Stimulated activated CD4-positive, alpha-beta T cell treated with anti-CD3 and anti-CD28 coated beads, TNF-alpha, amount 100 ng/mL, for 24 hours (primary cell): ENCODE data around the gene PRR23C.
"Not testable (repeated sequence)": the region's sequence is repeated elsewhere in the genome, so short reads cannot be mapped to it uniquely, and the experiment has no call there.

Source experiments
- DNase-seq, 3 experiments: peaks; one replicate each; pipeline ENCODE4 v3.0.0-alpha.2; 2020; ENCODE audit warnings: low read depth in 3 of 3

Gene PRR23C

DNA sequence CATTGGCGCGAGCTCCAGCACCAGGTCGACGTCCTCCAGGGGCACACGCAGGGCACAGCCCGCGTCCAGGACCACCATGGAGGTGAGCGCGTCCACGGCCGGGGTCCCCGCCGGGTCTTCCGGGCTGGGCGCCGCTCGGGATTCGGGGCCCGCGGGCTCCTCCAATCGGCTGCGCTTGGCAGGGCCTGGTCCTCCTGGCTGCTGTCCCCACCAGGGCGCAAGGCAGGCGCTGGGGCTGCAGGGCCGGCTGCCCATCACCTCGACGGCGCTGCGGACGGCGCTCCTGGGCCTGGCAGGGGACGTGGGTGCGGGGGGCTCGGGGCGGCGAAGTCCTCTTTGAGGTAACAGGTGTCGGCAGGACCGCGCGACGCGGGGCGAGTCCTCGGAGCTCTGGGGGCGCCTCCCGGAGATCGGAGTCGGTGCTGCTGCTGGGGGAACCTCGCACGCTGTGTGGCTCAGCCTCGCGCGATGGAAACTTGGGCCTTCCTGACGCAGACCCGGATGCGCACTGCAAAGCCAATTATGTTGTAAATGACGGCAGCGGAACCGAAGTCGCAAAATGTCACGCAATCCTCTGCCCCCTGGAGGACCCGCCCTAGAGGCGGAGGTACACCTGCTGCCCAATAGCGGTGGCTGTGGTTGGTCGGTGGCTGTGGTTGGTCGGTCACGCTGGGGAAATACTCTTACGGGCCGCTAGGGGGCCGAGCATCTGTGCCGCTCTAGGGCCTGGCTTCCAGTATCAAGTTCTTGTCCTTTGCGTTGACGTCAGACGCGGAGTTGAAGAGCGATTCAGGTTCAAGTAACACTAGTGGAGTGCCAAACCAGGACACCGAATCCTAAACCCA lies at the start of gene PRR23C:
TSS of gene PRR23C (minus strand) at position 527 of the 845 bp plus-strand sequence. CDS start at position 255, 272 bp downstream.
- DNase-seq = no peak

DNA sequence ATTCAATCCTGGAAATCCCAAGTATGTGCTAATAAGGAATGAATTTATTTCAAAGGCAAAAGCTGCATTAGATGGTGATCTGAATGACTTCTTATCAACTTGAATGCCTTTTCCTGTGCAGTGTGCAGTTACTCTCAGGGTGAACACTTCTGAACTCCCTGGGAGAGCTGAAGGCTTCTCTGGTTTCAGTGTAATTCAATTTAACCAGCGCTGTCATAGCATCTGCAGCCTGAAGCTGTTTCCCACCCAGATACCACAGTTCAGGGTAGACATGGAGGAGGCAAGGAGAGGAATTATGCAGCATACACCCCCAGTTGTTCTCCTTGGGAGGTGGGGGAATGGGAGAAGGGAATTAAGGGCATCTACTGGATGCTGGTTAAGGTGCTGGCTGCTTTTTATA lies 49.1 kb upstream of the PRR23C start:
- no peak for DNase-seq

- no peak for DNase-seq
These were observed 44.0 kb upstream of the PRR23C start for GRCh38 chr3:139088462-139089324.

DNA sequence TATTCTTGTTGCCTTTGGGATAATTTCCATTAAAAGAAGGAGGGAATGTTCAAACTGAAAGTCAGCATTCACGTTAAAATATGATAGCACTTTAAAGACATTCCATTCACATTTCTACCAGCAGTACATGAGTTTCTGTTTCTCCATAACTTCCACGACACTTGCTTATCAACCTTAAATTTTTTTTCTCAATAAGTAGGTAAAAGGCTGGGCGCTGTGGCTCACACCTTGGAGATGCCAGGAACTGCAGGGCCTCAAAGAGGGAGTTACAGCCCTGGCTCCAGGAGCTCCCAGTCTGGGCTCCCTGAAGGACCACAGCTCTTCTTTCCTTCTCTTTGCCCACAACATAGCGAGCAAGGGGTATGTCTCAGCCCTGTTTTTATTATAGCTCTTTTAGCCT lies 42.9 kb upstream of the PRR23C start:
- DNase-seq = no peak

GRCh38 chr3:139084176-139084575 lies 39.5 kb upstream of the PRR23C start:
- DNase-seq = no peak

DNA sequence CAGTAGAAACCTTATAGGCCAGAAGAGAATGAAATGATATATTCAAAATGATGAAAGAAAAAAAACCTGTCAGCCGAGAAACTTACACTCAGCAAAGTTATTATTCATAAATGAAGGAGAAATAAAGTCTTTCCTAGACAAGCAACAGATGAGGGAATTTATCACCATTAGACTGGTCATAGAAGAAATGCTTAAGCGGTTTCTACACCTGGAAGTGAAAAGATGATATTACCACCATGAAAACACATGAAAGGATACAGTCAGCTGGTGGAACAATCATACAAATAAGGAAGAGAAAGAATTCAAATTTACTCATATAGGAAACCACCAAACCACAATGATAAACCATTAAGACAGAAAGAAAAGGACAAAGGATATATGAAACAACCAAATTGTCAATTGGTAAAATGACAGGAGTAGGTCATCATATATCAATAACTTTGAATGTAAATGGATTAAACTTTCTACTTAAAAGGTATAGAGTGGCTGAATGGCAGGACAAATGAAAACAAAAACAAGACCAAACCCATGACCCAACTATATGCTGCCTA lies 29.9 kb upstream of the PRR23C start:
- DNase-seq = no peak

DNA sequence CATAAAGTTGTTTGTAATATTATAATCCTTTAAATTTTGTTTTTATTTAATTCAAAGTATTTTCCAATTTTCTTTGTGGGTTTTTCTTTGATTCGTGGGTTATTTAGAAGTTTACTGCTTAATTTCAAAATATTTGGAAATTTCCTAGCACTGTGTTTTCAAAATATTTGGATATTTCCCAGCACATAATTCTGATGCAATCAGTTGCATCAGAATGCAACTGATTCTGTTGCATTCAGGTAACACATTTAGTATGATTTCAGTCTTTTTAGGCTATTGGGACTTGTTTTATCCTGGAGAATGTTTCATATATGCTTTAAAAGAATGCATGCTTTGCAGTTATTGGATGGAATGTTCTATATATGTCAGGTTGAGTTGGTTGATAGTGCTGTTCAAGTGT lies 18.2 kb upstream of the PRR23C start:
- no peak for DNase-seq

DNA sequence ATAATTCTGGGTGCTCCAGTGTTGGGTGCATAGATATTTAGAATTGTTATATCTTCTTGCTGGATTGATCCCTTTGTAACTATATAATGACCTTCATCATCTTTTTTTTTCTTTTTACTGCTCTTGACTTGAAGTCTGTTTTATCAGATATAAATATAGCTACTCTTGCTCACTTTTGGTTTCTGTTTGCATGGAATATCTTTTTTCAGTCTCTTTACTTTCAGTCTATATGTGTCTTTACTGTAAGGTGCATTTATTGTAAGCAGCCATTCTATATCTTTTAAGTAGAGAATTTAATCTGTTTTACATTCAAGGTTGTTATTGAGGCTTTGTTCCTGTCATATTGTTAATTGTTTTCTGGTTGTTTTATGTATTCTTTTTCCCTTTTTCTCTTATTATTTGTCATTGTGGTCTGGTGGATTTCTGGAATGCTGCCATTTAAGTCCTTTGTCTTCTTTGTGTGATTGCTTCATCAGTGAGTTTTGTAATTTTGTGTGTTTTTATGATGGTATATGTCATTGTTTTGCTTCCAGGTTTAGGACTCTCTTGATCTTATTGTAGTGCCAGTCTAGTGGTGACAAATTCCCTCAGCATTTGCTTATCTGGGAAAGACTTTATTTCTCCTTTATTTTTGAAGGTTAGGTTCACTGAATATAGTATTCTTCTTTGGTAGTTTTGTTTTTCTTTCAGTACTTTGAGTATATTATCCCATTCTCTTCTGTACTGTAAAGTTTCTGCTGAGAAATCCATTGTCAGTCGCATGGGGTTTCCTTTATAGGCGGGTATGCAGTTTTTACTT lies 8.3 kb upstream of the PRR23C start:
- DNase-seq = no peak

- DNase-seq = no peak
These were observed 932 bp downstream of the PRR23C start for GRCh38 chr3:139043554-139044365.

- no peak for DNase-seq
These were observed 7.2 kb downstream of the PRR23C start for GRCh38 chr3:139037478-139037877.

DNA sequence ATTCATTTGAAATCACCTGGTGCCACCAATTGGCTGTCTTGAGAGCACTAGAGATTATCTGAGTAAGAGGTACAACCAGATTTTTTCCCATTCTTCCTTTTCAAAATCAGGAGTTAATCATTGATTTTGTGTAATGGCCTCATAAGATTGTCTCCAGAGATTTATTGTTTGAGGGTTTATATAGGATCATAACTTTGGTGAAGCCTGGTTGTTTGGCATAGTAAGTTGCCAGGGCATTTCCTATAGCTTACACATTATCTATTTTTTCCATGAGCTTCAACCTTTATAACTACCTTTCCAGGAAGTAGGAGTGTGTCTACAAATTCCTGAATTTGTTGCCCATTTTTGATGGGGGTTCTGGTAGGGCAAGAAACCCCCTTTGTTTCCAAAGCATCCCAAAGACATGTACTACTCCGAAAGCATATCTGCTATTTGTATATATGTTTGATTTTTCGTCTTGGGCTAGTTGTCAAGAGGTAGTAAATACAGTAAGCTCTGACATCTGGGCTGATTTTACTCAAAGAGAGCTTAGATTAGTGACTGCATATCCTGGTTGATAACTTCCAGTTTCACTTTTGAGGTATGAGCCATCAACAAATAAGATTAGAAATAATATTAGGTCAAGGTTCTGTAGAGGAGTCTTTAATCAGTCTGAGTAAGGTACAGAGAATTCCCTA lies 12.2 kb downstream of the PRR23C start:
- no peak for DNase-seq

GRCh38 chr3:139030576-139030975 lies 14.1 kb downstream of the PRR23C start:
- not testable (repeated sequence) for DNase-seq

DNA sequence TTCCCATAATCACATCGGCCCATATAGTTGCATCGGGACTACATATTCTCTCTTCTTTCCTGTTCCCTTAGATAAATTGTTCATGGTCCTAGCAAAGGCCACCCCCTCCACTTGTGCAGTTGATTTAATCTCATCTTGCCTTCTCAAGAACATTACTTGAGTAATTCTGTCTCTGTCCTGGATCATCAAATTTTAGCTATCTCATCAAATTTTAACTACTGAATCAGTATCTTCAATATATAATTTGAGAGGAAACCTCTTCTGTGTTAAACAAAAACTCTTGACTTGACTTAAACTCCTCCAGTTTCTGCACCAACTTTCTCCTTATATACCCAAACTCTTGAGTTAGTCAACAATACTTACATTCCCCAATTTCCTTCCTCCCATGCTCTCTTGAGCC lies 19.7 kb downstream of the PRR23C start:
- DNase-seq = no peak

DNA sequence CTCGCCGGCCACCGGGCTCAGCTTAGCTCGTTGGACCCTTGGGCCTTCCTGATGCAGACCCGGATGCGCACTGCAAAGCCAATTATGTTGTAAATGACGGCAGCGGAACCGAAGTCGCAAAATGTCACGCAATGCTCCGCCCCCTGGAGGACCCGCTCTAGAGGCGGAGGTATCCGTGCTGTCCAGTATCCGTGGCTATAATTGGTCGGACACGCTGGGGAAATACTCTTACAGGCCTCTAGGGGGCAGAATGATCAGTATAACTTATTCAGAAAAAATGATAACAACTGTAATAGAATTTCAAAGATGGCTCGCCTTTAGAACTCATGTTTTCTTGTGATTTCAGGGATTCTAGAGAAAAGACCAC lies 23.8 kb downstream of the PRR23C start, which contains the start of gene PRR23B:
TSS of gene PRR23B (minus strand) at position 59 of the 367 bp plus-strand sequence. CDS start 265 bp downstream, outside the sequence.
- DNase-seq = no peak

DNA sequence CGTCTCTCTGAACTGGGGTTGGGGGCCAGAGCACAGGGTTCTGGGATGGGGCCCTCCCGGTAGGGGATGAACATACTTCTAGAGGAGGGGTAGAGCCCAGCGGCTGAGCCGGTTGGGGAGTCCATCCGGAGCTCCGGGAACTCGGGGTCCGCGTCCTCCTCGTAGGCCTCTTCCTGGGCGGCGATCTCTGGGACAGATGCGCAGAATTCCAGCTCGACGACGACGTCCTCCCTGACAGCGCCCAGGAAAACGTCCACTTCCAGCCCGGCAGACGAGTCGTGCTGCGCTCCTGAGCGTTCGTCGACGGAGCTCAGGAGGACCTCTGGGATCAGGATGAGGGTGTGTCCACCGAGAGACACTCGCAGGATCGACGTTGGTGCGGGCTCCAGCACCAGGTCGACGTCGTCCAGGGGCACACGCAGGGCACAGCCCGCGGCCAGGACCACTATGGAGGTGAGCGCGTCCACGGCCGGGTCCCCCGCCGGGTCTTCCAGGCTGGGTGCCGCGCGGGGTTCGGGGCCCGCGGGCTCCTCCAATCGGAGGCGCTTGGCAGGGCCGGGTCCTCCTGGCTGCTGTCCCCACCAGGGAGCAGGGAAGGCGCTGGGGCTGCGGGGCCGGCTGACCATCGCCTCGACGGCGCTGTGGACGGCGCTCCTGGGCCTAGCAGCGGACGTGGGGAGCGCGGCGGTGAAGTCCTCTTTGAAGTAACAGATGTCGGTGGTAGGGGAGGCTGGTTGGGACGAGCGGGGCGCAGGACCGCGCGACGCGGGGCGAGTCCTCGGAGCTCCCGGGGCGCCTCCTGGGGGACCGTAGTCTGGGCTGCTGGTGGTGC lies 24.4 kb downstream of the PRR23C start:
- DNase-seq = no peak

GRCh38 chr3:139016430-139017048 lies 28.2 kb downstream of the PRR23C start:
- DNase-seq = no peak

GRCh38 chr3:139006051-139006716 lies 38.5 kb downstream of the PRR23C start, which contains the start of gene PRR23A:
Gene PRR23A, minus strand, starts transcription at chr3:139006268. Its CDS starts 0 bp downstream, at chr3:139006268.
- DNase-seq = no peak

DNA sequence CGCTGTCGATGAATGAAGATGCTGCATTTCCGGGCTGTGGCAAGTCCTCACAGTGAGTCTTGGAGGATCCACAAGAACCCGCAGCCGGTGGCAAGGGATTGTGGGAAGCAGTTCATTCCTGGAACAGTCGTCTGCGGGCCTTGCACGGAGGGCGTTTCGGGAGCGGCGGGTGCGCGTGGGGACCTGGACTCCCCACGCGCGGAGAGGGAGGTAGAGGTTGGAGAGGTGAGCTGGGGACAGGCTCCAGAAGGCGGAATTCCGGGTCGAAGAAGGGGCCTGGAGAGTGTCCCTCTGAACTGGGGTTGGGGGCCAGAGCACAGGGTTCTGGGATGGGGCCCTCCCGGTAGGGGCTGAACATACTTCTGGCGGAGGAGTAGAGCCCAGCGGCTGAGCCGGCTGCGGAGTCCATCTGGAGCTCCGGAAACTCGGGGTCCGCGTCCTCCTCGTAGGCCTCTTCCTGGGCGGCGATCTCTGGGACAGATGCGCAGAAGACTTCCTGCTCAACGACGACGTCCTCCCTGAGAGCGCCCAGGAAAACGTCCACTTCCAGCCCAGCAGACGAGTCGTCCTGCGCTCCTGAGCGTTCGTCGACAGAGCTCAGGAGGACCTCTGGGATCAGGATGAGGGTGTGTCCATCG lies 39.2 kb downstream of the PRR23C start:
- DNase-seq = no peak
